Measurements from ENCODE around the gene SPAG6.

DNA sequence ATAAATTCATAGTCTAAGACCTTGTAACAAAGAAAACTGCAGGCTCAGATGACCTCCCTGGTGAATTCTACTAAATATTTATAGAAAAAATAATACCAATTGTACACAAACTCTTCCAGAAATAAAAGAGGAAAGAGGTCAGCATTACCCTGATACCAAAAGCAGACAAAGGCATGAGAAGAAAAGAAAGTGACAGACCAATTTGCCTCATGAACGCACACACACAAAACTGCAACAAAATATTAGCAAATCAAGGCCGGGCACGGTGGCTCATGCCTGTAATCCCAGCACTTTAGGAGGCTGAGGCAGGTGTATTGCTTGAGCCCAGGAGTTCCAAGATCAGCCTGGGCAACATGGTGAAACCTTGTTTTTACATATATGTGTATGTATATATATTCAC lies 41.8 kb upstream of the SPAG6 start:
- TF ChIP-seq POLR2AphosphoS5 (IDR thresholded peaks at IDR 0.05) (no peak), POLR2A (IDR thresholded peaks at IDR 0.05; ENCODE audit: low read depth) (no peak)
